Chondrocyte (in vitro differentiated cells): Measurements from ENCODE around the gene CACNB2. TPM values are rescaled to one million over a fixed set of nuclear protein-coding genes. Genes with fewer than 3 reads are reported as not detected.

Source experiments
- DNase-seq: peaks from one replicate; pipeline ENCODE4 v3.0.0; 2021; ENCODE audit warnings: mixed read lengths, low spot score
- H3K27ac Mint-ChIP-seq: one replicate; pipeline ENCODE4 v1.8.0; 2021; ENCODE audit warnings: mild to moderate bottlenecking, moderate library complexity, mixed read lengths; ENCODE audit not compliant: unreplicated experiment
- H3K27me3 Mint-ChIP-seq: 2 replicates; pipeline ENCODE4 v1.8.0; 2021; ENCODE audit warnings: low read depth, mixed read lengths
- H3K36me3 Mint-ChIP-seq: 2 replicates; pipeline ENCODE4 v1.8.0; 2021; ENCODE audit warnings: low read depth, mixed read lengths
- H3K4me1 Mint-ChIP-seq: 2 replicates; pipeline ENCODE4 v1.8.0; 2021; ENCODE audit warnings: low read depth, mild to moderate bottlenecking, mixed read lengths
- H3K4me3 Mint-ChIP-seq: one replicate; pipeline ENCODE4 v1.8.0; 2021; ENCODE audit warnings: mild to moderate bottlenecking, moderate library complexity, mixed read lengths; ENCODE audit not compliant: unreplicated experiment
- H3K9me3 Mint-ChIP-seq: 2 replicates; pipeline ENCODE4 v1.8.0; 2021; ENCODE audit warnings: low read depth, mixed read lengths
- CTCF ChIP-seq: fragments of 200-600 bp; sonication (generic); IDR thresholded peaks from 2 replicates; pipeline ENCODE4 v1.5.0; 2021; ENCODE audit warnings: antibody characterized with exemption, mild to moderate bottlenecking, moderate library complexity
- total RNA-seq: library from RNA; stranded (reverse); gene quantifications from 3 replicates; pipeline ENCODE4 v1.2.1, GENCODE V29; 2021

The CACNB2 gene
- total RNA-seq, 1 donor from 2014 or later: 0.25 TPM

DNA sequence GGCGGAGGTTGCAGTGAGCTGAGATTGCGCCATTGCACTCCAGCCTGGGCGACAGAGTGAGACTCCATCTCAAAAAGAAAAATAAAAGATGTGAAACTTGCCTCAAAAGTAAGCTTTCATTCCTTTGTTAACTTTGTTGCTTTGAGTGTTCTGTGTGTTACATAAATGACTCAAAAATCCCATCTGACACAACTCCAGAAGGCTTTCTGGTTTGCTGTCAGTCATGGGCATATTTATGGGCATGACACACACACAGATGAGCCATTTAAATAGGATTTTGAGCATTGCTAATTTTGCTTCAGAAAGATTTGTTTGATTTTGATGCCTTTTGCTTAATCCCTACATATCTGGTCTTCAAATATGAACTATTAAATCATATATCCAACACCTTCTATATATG lies 82.6 kb downstream of the CACNB2 start:
- TF ChIP-seq CTCF: no peak
- H3K4me3 Mint-ChIP-seq: no peak overlapping the region
- H3K27me3 Mint-ChIP-seq: peaks cover 26% of the 10 kb centered on the region
- no peaks in the 10 kb centered on the region for H3K4me1 Mint-ChIP-seq
- H3K36me3 Mint-ChIP-seq: no peaks in the 10 kb centered on the region
- no peak overlapping the region for H3K27ac Mint-ChIP-seq
- DNase-seq: no peak
- H3K9me3 Mint-ChIP-seq: no peaks in the 10 kb centered on the region

GRCh38 chr10:18223898-18224297 lies 83.7 kb downstream of the CACNB2 start:
- no peak for TF ChIP-seq CTCF
- Mint-ChIP-seq H3K9me3 (no peaks in the 10 kb centered on the region), H3K4me3 (no peak overlapping the region), H3K27ac (no peak overlapping the region), H3K27me3 (peaks cover 24% of the 10 kb centered on the region), H3K4me1 (no peaks in the 10 kb centered on the region), H3K36me3 (no peaks in the 10 kb centered on the region)
- DNase-seq: no peak

- DNase-seq: no peak
- Mint-ChIP-seq H3K9me3 (no peaks in the 10 kb centered on the region), H3K27ac (no peak overlapping the region), H3K27me3 (peaks cover 24% of the 10 kb centered on the region), H3K4me1 (peaks cover 3% of the 10 kb centered on the region), H3K36me3 (no peaks in the 10 kb centered on the region), H3K4me3 (no peak overlapping the region)
- no peak for TF ChIP-seq CTCF
Measured at GRCh38 chr10:18224626-18225445, 84.6 kb downstream of the CACNB2 start.

GRCh38 chr10:18226336-18226735 lies 86.1 kb downstream of the CACNB2 start:
- no peaks in the 10 kb centered on the region for H3K9me3 Mint-ChIP-seq

DNA sequence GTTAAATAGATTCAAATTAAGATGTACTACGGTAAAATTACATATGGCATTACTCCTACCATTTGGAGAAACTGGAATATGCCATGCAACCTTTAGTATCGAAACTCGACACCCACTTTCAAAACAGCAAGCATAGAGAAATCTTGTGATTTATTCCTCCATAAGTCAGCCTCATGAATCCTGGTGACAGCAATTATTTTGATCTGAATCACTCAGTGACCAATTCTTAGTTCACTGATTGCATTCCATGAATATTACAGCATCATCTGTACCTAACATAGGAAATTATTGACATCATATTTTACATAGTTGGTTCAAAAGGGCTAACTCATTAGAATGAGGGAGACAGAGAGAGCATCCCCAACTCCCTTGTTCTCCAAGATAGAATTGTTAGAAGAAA lies 89.6 kb downstream of the CACNB2 start:
- H3K9me3 Mint-ChIP-seq: no peaks in the 10 kb centered on the region
- H3K27ac Mint-ChIP-seq: no peak overlapping the region
- H3K4me1 Mint-ChIP-seq: peaks cover 14% of the 10 kb centered on the region
- DNase-seq: no peak
- TF ChIP-seq CTCF: no peak
- no peaks in the 10 kb centered on the region for H3K36me3 Mint-ChIP-seq
- no peak overlapping the region for H3K4me3 Mint-ChIP-seq
- peaks cover 23% of the 10 kb centered on the region for H3K27me3 Mint-ChIP-seq

More at GRCh38 chr10:18226336-18226735, 86.1 kb downstream of the CACNB2 start:
- Mint-ChIP-seq H3K27ac (no peak overlapping the region), H3K27me3 (peaks cover 24% of the 10 kb centered on the region), H3K4me3 (no peak overlapping the region), H3K4me1 (peaks cover 14% of the 10 kb centered on the region), H3K36me3 (no peaks in the 10 kb centered on the region)
- DNase-seq: no peak
- TF ChIP-seq CTCF: no peak
